Measurements from ENCODE around the gene TMEM175. TPM values are rescaled to one million over a fixed set of nuclear protein-coding genes. Genes with fewer than 3 reads are reported as not detected.

The TMEM175 gene
- total RNA-seq, 3 donors from 2014 or later = 30.1 to 39.0 (median 37.5) TPM

DNA sequence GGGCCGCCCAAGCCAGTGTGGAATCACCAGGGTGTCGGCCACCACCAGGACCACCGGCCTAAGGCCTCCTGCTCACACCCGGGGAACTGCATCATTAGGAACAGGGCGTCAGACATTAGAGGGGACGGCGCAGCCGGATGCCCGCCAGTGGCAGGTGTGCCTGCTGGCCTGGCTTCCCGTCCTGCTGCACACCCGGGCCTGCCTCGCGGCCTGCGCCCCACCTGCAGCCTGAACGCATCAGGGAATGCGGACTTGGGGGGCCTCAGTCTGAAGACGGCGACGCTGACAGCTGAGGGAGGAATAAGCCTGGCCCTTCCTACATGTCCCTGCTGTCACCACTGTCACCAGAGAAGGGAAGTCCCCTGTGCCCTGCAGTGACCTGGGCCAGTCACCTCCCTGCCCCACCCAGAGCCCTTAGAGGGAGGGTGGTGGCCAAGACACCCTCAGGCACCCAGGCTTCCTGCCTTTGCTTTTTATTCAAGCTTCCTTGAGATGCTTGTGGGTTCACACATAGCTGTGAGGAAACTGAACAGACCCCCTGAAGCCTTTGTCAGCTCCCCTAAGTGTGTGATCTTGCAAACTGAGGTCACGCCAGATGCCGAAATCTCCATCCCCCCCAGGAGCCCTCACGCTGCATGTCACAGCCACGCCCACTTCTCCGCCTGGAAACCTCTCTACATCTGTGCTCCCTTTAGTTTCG lies 37.9 kb downstream of the TMEM175 start:
- ATAC-seq (peak; percentile 10), DNase-seq (peak; percentile 50 to 67 (median 60))
- TF ChIP-seq, protein P1, sequence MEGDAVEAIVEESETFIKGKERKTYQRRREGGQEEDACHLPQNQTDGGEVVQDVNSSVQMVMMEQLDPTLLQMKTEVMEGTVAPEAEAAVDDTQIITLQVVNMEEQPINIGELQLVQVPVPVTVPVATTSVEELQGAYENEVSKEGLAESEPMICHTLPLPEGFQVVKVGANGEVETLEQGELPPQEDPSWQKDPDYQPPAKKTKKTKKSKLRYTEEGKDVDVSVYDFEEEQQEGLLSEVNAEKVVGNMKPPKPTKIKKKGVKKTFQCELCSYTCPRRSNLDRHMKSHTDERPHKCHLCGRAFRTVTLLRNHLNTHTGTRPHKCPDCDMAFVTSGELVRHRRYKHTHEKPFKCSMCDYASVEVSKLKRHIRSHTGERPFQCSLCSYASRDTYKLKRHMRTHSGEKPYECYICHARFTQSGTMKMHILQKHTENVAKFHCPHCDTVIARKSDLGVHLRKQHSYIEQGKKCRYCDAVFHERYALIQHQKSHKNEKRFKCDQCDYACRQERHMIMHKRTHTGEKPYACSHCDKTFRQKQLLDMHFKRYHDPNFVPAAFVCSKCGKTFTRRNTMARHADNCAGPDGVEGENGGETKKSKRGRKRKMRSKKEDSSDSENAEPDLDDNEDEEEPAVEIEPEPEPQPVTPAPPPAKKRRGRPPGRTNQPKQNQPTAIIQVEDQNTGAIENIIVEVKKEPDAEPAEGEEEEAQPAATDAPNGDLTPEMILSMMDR (IDR thresholded peaks at IDR 0.05) = no peak
- peaks cover 31% of the 10 kb centered on the region for H3K4me1 ChIP-seq (ENCODE audit: low read depth)
- H3K4me3 ChIP-seq = no peak overlapping the region
- H3K36me3 ChIP-seq (ENCODE audit: low read depth) = no peaks in the 10 kb centered on the region
- intact Hi-C loops (cut with DNase I, micrococcal nuclease) = no loop called here
- no peaks in the 10 kb centered on the region for H3K9me3 ChIP-seq

GRCh38 chr4:970854-971520 lies 38.7 kb downstream of the TMEM175 start:
- no peaks in the 10 kb centered on the region for H3K36me3 ChIP-seq (ENCODE audit: low read depth)
- H3K4me3 ChIP-seq = no peak overlapping the region
- DNase-seq (peak in 2 of 3 donors; percentile 49 to 56), ATAC-seq (peak; percentile 20)
- H3K9me3 ChIP-seq = no peaks in the 10 kb centered on the region
- H3K4me1 ChIP-seq (ENCODE audit: low read depth) = peaks cover 31% of the 10 kb centered on the region
- intact Hi-C loops (cut with DNase I, micrococcal nuclease) = no loop called here
- TF ChIP-seq, protein P1 (IDR thresholded peaks at IDR 0.05) = no peak

- TF ChIP-seq, protein P1 (IDR thresholded peaks at IDR 0.05) = no peak
- DNase-seq = peak; percentile 94
- intact Hi-C loops (cut with DNase I, micrococcal nuclease) = no loop called here
- Histone ChIP-seq H3K4me3 (peak overlapping the region; percentile 72), H3K36me3 (ENCODE audit: low read depth) (no peaks in the 10 kb centered on the region), H3K9me3 (no peaks in the 10 kb centered on the region), H3K4me1 (ENCODE audit: low read depth) (peaks cover 31% of the 10 kb centered on the region)
- ATAC-seq = peak; percentile 80
Observed at GRCh38 chr4:971666-972500, 39.6 kb downstream of the TMEM175 start.

DNA sequence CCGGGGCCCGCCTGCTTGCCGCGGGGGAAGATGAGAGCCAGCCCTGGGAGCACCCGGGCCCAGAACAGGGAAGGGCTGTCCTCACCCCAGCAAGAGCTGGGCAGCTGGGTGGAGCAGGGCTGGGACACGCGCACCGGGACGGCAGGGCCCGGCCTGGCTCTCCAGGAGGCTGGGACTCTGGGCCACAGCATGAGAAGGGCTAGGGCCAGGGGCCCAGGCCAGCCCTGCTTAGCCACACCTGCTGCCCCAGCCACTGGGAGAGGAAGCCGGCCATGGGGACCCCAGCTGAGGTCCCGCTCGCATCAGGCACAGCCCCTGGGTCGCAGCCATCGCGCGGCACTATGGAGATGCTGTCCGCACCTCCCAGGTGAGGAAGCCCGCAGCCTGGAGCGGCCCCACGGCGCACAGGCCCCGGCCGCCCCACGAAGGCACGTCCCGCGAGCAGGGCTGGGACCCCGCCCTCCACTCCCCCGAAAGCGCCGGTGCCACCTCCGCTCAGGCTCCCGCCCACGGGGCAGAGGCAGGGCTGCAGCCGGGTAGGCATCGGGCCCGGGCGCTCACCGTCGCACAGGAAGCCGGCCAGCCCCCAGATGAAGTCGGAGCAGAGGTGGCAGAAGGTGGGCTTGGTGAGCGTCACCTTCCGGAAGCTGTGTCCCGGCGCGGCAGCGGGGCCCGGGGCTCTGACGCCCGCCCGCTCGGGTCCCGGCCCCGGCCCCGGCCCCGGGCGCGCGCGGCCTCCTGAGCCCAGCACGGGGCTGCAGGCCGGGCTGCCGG lies 40.6 kb downstream of the TMEM175 start:
- no peaks in the 10 kb centered on the region for H3K36me3 ChIP-seq (ENCODE audit: low read depth)
- peak; percentile 54 to 75 (median 75) for DNase-seq
- peak overlapping the region; percentile 72 for H3K4me3 ChIP-seq
- intact Hi-C loops (cut with DNase I, micrococcal nuclease) = no loop called here
- H3K9me3 ChIP-seq = no peaks in the 10 kb centered on the region
- H3K4me1 ChIP-seq (ENCODE audit: low read depth) = peaks cover 31% of the 10 kb centered on the region
- TF ChIP-seq, protein P1 (IDR thresholded peaks at IDR 0.05) = no peak
- ATAC-seq = peak; percentile 47

Data from mucosa of descending colon (tissue), 3 donors.